Stomach (tissue), 4 donors: ENCODE results near the gene GORASP1.

Source experiments
- CTCF ChIP-seq, 7 experiments: fragments of 450-650 bp in 4 of 7; fragments of 200-600 bp in 3 of 7; sonication (generic) in 3 of 7; IDR thresholded peaks; one replicate each; pipeline ENCODE4 v1.5.1; 2016 to 2019; ENCODE audit warnings: antibody characterized with exemption in 7 of 7, control low read depth in 2 of 7, mild to moderate bottlenecking in 1 of 7
- POLR2A ChIP-seq, 4 donors: fragments of 450-650 bp; IDR thresholded peaks; one replicate each; pipeline ENCODE4 v1.6.1; 2016; ENCODE audit warnings: antibody characterized with exemption in 4 of 4, control low read depth in 2 of 4, mild to moderate bottlenecking in 1 of 4, moderate library complexity in 1 of 4
- POLR2AphosphoS5 ChIP-seq, 3 donors: sonication (generic); formaldehyde crosslinking; IDR thresholded peaks; one replicate each; pipeline ENCODE4 v1.6.1; 2016; ENCODE audit warnings: antibody characterized with exemption in 3 of 3

GRCh38 chr3:39118931-39119660 is 11.7 kb upstream of the GORASP1 start:
- TF ChIP-seq CTCF (IDR thresholded peaks at IDR 0.05), result no peak
- no peak for TF ChIP-seq POLR2A (IDR thresholded peaks at IDR 0.05)
- TF ChIP-seq POLR2AphosphoS5 (IDR thresholded peaks at IDR 0.05), result no peak
